LNCAP (cell line): ENCODE results near the gene SLC39A10.

ENCODE experiments used
- TF ChIP-seq, protein P1 (sequence below): fragments of 450-650 bp; IDR thresholded peaks from 2 replicates; pipeline ENCODE4 v1.5.1; 2017; ENCODE audit warnings: mild to moderate bottlenecking

Gene SLC39A10

DNA sequence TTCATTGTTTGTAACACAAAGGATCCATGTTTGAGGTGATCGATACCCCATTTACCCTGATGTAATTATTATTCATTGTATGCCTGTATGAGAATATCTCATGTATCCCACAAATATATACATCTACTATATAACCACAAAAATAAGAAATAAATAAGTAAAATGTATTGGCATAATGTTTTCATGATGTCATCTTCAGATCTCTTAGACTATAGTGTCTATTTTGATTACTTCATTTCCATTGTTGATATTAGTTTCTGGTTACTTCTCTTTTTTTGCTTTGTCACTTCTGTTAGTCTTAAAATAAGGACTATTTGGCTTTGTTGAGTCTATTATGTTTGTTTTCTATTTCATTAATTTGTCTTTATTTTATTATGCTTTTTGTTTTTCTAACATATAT, 109.7 kb downstream of the SLC39A10 start:
- TF ChIP-seq, protein P1, sequence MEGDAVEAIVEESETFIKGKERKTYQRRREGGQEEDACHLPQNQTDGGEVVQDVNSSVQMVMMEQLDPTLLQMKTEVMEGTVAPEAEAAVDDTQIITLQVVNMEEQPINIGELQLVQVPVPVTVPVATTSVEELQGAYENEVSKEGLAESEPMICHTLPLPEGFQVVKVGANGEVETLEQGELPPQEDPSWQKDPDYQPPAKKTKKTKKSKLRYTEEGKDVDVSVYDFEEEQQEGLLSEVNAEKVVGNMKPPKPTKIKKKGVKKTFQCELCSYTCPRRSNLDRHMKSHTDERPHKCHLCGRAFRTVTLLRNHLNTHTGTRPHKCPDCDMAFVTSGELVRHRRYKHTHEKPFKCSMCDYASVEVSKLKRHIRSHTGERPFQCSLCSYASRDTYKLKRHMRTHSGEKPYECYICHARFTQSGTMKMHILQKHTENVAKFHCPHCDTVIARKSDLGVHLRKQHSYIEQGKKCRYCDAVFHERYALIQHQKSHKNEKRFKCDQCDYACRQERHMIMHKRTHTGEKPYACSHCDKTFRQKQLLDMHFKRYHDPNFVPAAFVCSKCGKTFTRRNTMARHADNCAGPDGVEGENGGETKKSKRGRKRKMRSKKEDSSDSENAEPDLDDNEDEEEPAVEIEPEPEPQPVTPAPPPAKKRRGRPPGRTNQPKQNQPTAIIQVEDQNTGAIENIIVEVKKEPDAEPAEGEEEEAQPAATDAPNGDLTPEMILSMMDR, result no peak

DNA sequence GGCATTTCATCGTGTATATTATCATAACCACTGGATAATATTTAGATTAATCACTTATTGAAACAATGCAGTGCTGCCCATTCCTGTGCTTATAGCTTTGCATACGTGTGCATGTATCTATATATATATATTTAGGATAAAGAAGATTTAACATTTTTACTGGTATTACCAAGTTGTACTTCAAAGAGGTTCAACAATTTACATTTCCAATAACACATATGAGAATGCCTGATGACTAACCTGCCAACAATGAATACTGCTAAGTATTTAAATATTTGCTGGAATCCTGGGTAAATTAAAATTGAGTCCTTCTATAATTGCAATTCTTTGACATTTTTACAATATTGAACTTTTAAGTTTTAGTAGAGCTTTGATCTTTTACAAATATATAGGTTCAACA, 111.4 kb downstream of the SLC39A10 start:
- TF ChIP-seq, protein P1, result no peak

DNA sequence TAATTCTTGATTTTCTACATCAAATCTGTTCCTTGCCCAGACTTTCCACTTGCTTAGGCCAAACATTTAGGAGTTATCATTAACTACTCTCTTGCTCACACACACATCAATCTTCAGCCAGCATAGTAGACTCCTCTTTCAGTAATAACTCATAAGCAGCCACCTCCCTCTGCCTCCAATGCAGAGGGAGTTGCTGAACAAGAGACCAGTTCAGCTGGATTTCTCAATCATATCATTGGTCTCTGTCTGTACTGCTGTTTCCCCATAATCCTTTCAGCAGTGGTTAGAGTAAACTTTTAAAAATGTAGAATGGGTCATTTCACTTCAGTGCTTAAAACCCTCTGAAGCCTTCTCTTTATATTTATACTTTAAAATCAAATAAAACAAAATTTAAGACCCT, 112.9 kb downstream of the SLC39A10 start:
- TF ChIP-seq, protein P1, result no peak

GRCh38 chr2:195779491-195779890, 122.5 kb downstream of the SLC39A10 start:
- TF ChIP-seq, protein P1, result no peak

DNA sequence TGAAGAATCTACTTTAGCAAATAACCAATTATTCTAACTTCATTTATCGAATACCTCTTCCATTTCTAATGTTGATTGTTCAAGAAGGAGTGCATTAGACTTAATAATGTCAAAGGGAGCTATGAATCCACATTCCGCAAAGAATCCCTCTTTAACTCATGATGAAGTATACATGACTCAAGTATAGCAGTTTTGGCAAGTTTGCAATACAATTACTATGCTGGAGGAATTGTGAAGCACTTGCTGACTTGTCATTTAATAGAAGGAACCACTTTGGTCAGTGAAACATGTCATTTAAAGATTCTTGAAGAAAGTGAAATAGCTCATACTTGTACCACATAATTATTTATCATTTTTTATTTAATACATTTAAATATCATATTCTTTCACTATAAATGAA, 125.1 kb downstream of the SLC39A10 start:
- TF ChIP-seq, protein P1, result no peak
